ENCODE results near the gene SPATA13. TPM values are rescaled to one million over a fixed set of nuclear protein-coding genes. Genes with fewer than 3 reads are reported as not detected.
"Not testable (repeated sequence)": the region's sequence is repeated elsewhere in the genome, so short reads cannot be mapped to it uniquely, and the experiment has no call there.

The SPATA13 gene
- polyA plus RNA-seq (ENCODE audit: insufficient read depth in 1 of 5, insufficient read length in 5 of 5, low replicate concordance in 1 of 5), result 10 to 100 TPM; 11.2 to 14.2 (median 13.4) TPM
- long read RNA-seq, donor 1, full-length matches to known transcripts, result 4 of 4 reads
- long read RNA-seq, donor 1, partial matches to known transcripts, result 0 of 4 reads
- long read RNA-seq, donor 1, other reads (novel, unspliced or antisense), result 0 of 4 reads
- long read RNA-seq, donor 2, full-length matches to known transcripts, result 1 of 1 reads
- long read RNA-seq, donor 2, partial matches to known transcripts, result 0 of 1 reads
- long read RNA-seq, donor 2, other reads (novel, unspliced or antisense), result 0 of 1 reads
- long read RNA-seq, donor 3, result 0 reads
- long read RNA-seq, donor 4, full-length matches to known transcripts, result 2 of 2 reads
- long read RNA-seq, donor 4, partial matches to known transcripts, result 0 of 2 reads
- long read RNA-seq, donor 4, other reads (novel, unspliced or antisense), result 0 of 2 reads
- long read RNA-seq, donor 5, partial matches to known transcripts, result 0 of 1 reads
- long read RNA-seq, donor 5, other reads (novel, unspliced or antisense), result 0 of 1 reads
- long read RNA-seq, donor 6, partial matches to known transcripts, result 0 of 1 reads
- long read RNA-seq, donor 6, other reads (novel, unspliced or antisense), result 0 of 1 reads
- long read RNA-seq, donor 7, result 0 reads
- long read RNA-seq, donor 8, partial matches to known transcripts, result 0 of 1 reads
- long read RNA-seq, donor 8, other reads (novel, unspliced or antisense), result 0 of 1 reads

- peak; percentile 84 to 86 for DNase-seq
Measured at GRCh38 chr13:24160458-24161009, at the start of gene SPATA13. Gene SPATA13 (plus strand): TSS chr13:24160720. CDS start chr13:24222930, 62,210 bp downstream.

GRCh38 chr13:24112791-24113190, 47.7 kb upstream of the SPATA13 start:
- DNase-seq, result no peak

GRCh38 chr13:24115671-24116070, 44.8 kb upstream of the SPATA13 start:
- no peak for DNase-seq

GRCh38 chr13:24116131-24116530, 44.4 kb upstream of the SPATA13 start:
- DNase-seq, result no peak

- DNase-seq, result no peak
Measured at GRCh38 chr13:24118576-24118975, 41.9 kb upstream of the SPATA13 start.

GRCh38 chr13:24119626-24120508, 40.7 kb upstream of the SPATA13 start:
- peak in 1 of 2 donors; percentile 37 for DNase-seq

- not testable (repeated sequence) for DNase-seq
Measured at GRCh38 chr13:24122045-24122444, 38.5 kb upstream of the SPATA13 start.

- no peak for DNase-seq
Measured at GRCh38 chr13:24122569-24122968, 38.0 kb upstream of the SPATA13 start.

GRCh38 chr13:24123761-24124160, 36.8 kb upstream of the SPATA13 start:
- DNase-seq, result no peak

- DNase-seq, result no peak
Measured at GRCh38 chr13:24124789-24125476, 35.6 kb upstream of the SPATA13 start.

- no peak for DNase-seq
Measured at GRCh38 chr13:24127116-24127631, 33.3 kb upstream of the SPATA13 start.

- DNase-seq, result no peak
Measured at GRCh38 chr13:24128112-24128511, 32.4 kb upstream of the SPATA13 start.

GRCh38 chr13:24128962-24129361, 31.6 kb upstream of the SPATA13 start:
- DNase-seq, result no peak

GRCh38 chr13:24129914-24130774, 30.4 kb upstream of the SPATA13 start:
- no peak for DNase-seq

GRCh38 chr13:24131749-24132148, 28.8 kb upstream of the SPATA13 start:
- DNase-seq, result no peak

GRCh38 chr13:24133021-24133795, 27.3 kb upstream of the SPATA13 start:
- DNase-seq, result no peak

GRCh38 chr13:24134231-24134630, 26.3 kb upstream of the SPATA13 start:
- DNase-seq, result no peak

- no peak for DNase-seq
Measured at GRCh38 chr13:24134757-24135156, 25.8 kb upstream of the SPATA13 start.

Data from right lung (tissue), 10 donors.